ENCODE measurements around the gene ATXN7L1.
"Not testable (repeated sequence)": the region's sequence is repeated elsewhere in the genome, so short reads cannot be mapped to it uniquely, and the experiment has no call there.

The ATXN7L1 gene

DNA sequence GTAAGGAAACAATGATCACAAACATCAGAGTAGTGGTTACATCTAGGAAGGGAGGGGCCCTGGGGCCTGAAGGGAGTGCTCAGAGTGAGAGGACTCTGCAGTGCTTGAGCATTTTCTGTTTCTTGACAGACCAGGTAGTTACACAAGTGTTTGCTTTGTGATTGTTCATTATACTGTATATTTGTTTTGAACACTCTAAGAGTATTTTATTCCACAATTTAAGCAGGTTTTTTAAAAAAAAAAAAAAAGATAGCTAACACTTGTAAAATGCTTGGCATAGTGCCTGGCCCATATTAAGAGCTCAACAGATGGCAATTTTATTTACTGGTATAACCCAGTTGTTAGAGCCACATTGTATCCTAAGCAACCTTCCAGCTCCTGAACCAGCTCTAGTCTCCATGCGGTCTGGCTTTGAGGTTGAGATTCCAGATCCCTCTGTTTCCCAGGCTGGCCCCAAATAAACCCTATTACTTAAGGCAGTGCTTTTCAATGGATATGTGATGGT is 20.1 kb upstream of the ATXN7L1 start:
- in situ Hi-C loops (cut with MboI; ENCODE audit: low pct_unique_long_range_greater_than_20kb, low sequenced_read_pairs), result no loop called here
- no peak for DNase-seq

DNA sequence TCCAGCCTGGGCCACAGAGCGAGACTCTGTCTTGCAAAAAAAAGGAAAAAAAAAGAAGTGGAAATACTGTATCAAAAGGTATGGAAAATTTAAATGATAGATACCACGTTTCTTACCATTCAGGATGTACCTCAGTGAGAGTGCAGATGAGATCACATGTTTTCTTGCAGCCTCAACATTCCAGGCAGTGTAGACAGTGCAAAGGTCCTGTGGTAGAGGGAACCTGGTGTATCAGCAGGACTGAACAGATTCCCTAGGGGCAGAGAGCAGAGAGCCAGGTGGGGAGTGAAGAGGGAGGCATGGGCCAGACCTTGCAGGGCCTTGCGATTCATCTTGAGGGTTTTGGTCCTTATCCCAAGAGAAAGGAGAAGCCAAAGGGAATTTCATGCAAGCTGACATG is 17.7 kb upstream of the ATXN7L1 start:
- no peak for DNase-seq
- in situ Hi-C loops (cut with MboI; ENCODE audit: low pct_unique_long_range_greater_than_20kb, low sequenced_read_pairs), result no loop called here

DNA sequence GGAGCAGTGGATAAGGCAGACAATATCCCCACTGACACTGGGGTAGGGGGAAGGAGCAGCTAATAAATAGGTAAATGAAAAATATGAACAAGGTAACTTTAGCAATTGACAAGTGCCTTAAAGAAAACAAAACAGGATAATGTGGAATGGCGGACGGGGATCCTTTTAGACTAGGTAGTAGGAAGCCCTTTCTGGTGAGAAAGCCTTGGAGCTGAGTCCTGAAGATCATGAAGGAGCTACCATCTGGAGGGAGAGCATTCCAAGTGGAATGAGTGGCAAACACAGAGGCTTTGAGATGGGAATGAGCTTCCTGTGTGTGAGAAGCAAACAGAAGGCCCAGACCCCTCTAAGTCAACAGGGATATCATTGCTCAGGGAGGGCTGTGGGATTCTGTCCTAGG is 16.0 kb upstream of the ATXN7L1 start:
- in situ Hi-C loops (cut with MboI; ENCODE audit: low pct_unique_long_range_greater_than_20kb, low sequenced_read_pairs), result no loop called here

DNA sequence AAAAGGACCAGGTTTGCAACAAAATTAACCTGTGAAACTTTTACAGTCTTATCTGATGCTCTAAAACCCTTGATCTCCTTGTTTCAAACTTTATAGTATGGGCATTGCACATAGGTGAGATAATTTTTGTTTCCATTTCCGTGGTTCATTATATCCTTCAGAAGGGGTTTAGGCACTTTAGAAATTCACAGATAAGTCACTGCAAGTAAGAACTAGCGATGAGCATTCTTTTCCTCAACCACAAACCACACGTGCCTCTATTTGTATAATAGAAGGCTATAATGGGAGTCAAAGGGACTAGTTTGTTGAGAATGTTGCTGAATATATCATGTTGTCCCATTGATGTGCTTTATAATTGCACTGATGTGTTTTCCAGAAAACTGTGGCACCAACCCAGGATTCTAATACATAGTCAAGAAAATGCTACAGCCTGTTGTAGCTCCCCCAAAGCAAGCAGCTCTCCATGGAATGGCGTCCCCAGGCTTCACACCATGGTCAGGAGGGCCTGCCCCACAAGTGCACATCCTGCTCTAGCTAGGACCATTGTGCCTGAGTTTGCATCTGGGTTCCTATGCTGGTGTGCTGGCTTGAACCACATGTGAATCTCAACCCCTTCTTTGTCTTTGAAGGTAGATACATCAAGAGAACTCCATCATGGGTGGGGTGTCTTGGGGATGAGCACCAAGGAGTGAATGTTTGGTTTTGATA is 14.0 kb upstream of the ATXN7L1 start:
- in situ Hi-C loops (cut with MboI; ENCODE audit: low pct_unique_long_range_greater_than_20kb, low sequenced_read_pairs), result no loop called here

More for the DNA sequence above, 16.0 kb upstream of the ATXN7L1 start:
- no peak for DNase-seq

DNA sequence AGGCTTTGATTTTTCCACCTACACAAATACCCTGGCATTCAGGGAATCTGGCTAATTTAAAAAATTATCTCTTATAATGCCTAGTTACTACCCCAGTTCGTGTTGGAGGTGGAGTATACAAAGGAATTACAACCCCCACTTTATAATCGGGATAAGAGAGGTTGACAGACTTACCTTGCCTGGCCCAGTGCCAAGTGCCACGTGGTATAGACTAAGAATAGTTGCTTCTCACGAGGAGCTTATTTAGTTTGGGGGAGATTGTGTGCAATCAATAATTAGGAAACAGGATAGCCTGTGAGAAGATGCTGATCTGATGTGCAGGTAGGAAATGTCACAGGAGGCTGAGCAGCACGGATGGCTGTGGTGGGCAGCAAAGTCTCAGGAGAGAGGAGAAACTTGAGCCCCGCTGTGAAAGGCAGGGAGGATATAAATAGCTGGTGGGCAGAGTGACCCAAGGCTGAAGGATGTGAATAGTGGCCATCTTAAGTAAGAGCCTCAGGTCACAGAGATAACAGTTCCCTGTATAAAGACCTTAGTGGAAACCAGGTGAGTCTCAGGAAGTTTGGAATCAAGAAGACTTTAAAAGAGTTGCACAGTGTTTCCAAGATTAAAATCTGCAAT is 11.3 kb upstream of the ATXN7L1 start:
- in situ Hi-C loops (cut with MboI; ENCODE audit: low pct_unique_long_range_greater_than_20kb, low sequenced_read_pairs), result no loop called here
- DNase-seq, result no peak

More for the DNA sequence above, 14.0 kb upstream of the ATXN7L1 start:
- no peak for DNase-seq

DNA sequence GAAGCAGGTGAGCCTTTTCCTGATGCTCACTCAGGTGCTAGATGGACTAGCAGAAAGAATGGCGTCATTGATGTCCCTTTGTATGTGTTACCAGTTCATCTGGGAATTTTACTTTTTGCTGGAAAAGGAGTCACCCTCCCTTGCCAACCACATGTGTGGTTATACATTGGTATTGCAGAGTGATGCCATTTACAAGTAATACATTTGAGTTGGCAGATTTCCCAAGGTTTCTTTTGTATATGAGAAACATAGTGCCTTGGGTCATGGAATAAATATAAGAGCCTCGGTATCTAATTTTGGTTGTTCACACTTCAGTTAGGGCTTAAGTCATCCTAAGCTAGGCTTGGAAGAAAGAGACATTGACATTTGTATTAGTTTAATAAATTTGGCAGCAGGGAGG is 10.4 kb upstream of the ATXN7L1 start:
- DNase-seq, result no peak
- in situ Hi-C loops (cut with MboI; ENCODE audit: low pct_unique_long_range_greater_than_20kb, low sequenced_read_pairs), result no loop called here

DNA sequence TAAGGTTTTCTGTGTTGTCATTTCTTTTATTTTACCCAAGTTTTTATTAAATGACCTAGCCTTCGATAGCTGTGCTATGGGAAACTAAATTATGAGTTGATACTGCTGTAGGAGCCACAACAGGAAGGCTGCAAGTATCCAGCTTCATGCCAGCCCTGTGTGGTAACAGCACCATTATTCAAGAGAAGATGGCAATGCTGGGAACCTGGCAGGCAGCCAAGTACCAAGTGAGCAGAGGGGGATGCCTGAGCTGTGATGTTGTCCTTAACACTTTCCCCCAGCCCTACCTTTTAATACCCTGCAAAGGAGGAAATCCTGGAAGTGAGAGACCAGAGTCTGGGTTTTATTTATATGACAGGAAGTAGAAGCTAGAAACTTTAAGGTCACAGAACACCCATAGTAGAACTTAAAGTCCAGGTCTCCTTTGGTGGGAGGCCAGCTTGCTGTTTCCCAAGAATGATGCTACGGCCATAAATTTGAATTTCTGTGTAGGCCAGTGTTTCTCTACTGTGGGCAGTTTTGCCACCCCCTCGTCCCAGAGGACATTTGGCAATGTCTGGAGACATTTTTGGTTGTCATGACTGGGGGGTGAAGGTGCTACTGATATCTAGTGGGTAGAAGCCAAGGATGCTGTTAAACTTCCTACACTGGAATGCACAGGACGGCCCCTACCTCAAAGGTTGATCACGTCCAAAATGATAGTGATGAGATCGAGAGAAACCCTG is 9.2 kb upstream of the ATXN7L1 start:
- no peak for DNase-seq
- in situ Hi-C loops (cut with MboI; ENCODE audit: low pct_unique_long_range_greater_than_20kb, low sequenced_read_pairs), result no loop called here

DNA sequence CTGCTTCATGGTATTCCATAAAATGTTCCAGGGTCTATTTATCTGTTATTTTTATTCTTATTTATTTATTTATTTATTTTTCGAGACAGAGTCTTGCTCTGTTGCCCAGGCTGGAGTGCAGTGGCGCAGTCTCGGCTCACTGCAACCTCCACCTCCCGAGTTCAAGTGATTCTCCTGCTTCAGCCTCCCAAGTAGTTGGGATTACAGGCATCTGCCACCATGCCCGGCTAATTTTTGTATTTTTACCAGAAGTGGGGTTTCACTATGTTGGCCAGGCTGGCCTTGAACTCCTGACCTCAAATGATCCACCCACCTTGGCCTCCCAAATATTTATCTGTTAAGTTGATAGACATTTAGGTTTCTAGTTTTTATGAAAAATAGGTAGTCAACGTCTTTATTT is 6.8 kb upstream of the ATXN7L1 start:
- in situ Hi-C loops (cut with MboI; ENCODE audit: low pct_unique_long_range_greater_than_20kb, low sequenced_read_pairs); DNase-seq: not testable (repeated sequence)

DNA sequence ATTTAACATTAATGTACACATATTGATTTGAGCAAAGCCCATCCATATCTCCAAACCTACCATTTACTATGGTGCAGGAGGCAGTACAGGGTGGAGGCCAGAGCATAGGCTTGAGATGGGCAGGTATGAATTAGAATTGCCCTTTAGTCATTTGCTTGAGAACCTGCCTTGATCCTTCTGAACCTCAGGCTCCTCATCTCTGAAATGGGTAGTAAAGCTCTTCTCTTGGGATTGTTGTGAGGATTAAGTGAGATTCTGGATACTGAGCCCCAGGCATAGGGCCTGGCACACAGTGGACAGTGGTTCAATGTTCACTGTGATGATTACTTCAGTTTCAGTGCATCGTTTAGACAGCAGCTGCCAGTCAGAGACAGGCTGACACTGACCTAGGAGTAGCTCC is 5.0 kb upstream of the ATXN7L1 start:
- in situ Hi-C loops (cut with MboI; ENCODE audit: low pct_unique_long_range_greater_than_20kb, low sequenced_read_pairs), result no loop called here
- DNase-seq, result no peak

DNA sequence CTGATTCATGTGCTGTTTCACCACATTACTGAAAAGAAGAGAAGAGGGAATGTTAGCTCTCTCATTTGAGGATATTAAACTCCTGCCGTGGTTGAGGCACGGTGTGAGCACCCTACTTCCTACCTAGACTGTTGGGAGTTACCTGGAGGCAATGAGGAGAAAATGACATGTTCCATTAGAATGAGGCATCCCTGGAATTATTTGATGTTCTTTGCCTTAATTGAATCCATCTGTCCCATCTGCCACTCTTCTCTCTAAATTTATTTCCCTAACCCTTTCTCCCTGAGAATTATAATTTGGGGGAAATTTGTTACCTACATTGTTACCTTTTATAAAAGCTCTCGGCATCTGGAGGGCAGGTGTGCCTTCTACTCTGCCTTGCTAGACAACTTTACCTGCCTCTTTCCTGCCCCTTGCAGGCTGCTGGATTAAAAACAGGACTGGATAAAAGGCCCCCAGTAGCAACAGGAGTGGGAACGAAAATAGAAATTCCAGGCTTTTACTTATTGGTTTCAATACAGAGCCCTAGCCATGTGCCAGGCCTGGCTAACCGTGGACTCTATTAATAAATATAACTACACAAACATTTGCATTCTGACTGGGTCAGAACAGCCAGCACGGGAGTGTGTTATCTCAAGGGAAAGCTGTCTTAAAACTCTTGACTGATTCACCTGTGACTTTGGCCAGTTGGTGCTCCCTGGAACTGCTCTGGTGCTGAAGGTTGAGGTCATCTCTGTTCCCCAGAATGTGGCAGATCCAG is 4.4 kb upstream of the ATXN7L1 start:
- in situ Hi-C loops (cut with MboI; ENCODE audit: low pct_unique_long_range_greater_than_20kb, low sequenced_read_pairs), result no loop called here
- no peak for DNase-seq

DNA sequence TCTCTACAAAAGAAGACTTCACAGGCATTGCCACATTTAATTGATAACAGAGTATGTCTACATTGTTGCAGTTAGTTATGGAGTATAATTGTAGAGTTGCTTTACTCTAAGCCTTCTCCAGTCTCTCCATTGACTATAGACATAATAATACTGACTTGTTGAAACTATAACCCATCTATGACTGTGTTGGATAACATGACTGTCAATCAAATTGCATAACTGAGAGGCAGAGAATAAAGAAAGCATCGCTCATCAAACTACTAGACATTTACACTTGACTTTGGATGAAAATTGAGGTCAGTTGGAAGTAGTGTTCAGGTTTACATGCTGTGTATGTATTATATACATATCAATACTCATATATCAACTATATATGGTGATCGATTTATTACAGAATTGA is 3.4 kb upstream of the ATXN7L1 start:
- in situ Hi-C loops (cut with MboI; ENCODE audit: low pct_unique_long_range_greater_than_20kb, low sequenced_read_pairs), result no loop called here
- DNase-seq, result no peak

DNA sequence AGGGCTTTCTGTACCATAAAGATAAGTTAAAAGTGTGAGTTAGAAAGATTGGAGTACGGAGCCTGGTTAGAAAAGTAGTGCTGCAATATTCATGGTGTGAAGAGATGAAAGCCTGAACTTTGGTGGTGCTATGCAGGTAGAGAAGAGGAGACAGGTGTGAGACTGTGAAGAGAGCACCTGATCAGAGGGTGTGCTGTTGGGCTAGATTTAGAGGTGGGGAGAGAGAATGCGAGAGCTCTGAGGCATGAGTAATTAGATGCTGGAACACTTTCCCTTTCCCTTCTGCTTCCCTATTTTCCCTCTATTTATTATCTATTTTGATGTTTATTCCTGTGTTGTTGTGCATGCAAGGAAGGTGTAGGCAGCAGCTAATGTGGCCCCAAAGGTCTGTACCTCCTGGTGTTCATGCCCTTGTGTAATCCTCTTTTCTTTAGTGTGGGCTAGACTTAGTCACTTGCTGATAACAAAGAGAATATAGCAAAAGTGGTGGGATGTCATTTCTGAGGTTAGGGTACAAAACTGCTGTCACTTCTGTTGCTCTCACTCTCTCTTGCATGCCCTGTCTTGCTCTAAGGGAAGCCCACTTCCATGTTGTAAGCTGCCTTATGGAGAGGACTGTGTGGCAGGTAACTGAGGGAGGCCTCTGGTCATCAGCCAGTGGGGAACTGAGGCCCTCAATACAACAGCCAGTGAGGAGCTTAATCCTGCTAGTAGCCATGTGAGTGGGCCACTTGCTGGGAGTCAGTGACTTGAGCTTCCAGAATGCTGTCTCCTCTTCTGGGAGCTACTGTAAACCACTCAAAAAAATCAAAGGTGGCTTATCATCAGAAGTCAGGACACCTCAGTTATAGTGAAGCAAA is 2.6 kb upstream of the ATXN7L1 start:
- DNase-seq, result no peak
- in situ Hi-C loops (cut with MboI; ENCODE audit: low pct_unique_long_range_greater_than_20kb, low sequenced_read_pairs), result no loop called here

DNA sequence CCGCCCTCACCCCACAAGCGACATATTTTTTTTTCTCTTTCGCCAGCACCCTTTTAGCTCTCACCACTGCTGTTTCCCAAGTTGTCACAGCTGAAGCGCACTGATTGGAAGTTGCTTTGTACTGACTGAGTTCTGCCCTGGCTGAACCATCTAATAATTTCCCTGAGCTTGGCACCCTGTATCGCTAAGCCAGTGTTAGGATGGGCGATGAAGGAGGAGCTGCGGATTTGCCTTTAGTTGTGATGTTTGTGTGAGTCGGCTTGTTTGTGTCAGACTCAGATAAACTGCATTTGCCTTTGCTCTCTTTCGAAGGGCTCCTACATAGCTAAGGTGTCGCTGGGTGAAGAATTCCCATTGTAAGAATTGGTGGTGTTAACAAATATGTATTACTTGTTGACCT is 1.3 kb upstream of the ATXN7L1 start:
- DNase-seq, result no peak
- in situ Hi-C loops (cut with MboI; ENCODE audit: low pct_unique_long_range_greater_than_20kb, low sequenced_read_pairs), result no loop called here

DNA sequence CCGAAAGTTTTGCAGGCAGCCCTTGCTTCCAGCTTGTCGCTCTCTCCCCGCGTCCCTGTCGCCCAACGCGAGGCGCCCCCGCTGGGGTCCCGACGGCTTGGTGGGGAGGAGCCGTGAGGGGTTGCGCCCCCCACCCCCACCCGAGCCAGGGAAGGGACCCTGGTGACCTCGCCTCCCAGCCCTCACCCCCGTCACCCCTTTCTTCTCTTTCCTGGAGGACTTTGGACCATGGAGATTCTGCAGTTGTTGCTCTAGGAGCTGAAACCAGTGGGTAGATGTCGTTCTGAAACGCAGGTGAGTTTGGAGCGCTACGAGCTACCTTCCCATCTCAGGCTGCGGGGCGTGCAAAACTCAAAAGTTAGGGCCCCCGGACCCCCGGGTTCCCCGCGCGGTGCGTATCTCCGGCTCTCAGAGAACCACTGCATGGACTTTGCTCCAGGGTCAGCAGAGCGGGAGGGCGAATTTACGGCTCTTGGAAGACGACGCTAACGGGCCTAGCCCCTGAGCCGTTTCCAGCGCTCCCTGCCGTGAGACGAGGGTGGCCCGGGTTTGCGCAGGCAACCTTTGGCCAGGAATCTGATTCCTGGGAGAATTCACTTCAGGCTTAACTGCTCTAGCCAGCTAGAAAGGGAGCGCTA is 684 bp upstream of the ATXN7L1 start:
- in situ Hi-C loops (cut with MboI; ENCODE audit: low pct_unique_long_range_greater_than_20kb, low sequenced_read_pairs), result no loop called here
- DNase-seq, result peak; percentile 54

DNA sequence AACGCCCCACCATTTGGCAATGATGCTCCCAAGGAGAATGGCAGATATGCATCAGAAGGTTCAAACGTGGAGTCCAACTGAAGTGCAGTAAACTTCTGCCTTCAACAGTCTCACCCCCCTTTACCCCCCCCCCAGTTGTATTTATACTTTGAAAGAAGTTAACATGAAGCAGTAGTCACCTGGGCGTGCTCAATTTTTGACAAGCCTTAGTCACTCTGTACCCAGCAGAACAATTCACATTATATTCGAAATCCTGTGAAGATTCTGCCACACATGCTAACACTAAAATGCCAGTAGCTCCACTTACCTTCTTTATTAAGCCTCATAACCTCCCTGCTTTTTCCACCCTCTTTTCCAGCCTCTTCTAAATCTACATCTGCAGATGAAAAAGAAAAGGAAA is 894 bp downstream of the ATXN7L1 start:
- DNase-seq, result no peak
- in situ Hi-C loops (cut with MboI; ENCODE audit: low pct_unique_long_range_greater_than_20kb, low sequenced_read_pairs), result no loop called here

DNA sequence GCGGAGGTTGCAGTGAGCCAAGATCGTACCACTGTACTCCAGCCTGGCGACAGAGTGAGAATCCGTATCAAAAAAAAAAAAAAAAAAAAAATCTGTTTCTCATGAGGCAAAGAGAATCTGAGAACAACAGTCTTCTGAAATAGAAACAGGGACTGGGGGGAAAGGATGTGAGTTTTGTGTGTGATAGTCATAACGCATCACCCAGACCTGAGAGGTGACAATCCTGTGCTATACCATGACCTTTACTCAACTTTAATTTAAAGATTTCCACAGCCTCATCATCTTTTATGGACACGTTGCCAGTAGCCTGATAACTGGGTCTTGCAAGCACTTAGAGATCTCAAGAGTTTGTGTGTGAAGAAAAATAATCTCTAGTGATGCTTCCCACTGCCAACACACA is 2.3 kb downstream of the ATXN7L1 start:
- in situ Hi-C loops (cut with MboI; ENCODE audit: low pct_unique_long_range_greater_than_20kb, low sequenced_read_pairs), result no loop called here
- no peak for DNase-seq

DNA sequence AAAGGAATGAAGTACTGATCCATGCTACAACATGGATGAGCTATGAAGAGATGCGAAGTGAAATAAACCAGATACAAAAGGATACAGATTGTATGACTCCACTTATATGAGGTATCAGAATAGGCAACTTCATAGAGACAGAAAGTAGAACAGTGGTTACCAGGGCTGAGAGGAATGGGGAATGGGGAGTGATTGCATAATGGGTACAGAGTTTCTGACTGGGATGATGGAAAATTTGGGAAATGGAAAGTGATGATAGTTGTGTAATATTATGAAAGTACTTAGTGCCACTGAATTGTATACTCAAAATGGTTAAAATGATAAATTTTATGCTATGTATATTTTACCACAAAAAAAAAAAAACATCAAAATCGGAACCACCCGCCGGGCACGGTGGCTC is 3.9 kb downstream of the ATXN7L1 start:
- DNase-seq, result no peak
- in situ Hi-C loops (cut with MboI; ENCODE audit: low pct_unique_long_range_greater_than_20kb, low sequenced_read_pairs), result no loop called here

DNA sequence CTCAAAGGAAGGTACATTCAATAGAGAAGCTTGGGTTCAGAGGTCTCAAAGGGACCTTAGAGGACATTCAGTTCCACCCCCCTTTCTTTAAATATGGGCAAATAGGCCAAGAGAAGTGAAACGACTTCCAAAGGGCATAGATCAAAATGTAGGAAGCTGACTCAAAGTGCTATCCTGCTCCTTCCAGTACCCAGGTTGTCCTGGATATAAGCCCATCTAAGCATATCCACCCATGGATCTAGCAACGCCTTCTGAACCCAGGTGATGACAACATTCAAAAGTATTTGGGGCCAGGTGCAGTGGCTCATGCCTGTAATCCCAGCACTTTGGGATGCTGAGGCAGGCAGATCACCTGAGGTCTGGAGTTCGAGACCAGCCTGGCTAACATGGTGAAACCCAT is 5.3 kb downstream of the ATXN7L1 start:
- DNase-seq, result no peak
- in situ Hi-C loops (cut with MboI; ENCODE audit: low pct_unique_long_range_greater_than_20kb, low sequenced_read_pairs), result no loop called here
